Sciatic nerve (tissue), 2 donors: ENCODE data around the gene MIER2. TPM values are rescaled to one million over a fixed set of nuclear protein-coding genes. Genes with fewer than 3 reads are reported as not detected.
"Not testable (repeated sequence)": the region's sequence is repeated elsewhere in the genome, so short reads cannot be mapped to it uniquely, and the experiment has no call there.

Source experiments
- ATAC-seq: fragments of 200-7000 bp; cut with Tn5 transposase; one replicate; pipeline ENCODE4 v1.9.1; 2020; ENCODE audit warnings: mild to moderate bottlenecking, moderate library complexity
- DNase-seq: peaks from one replicate; pipeline ENCODE4 v3.0.0-alpha.2; 2020; ENCODE audit warnings: low spot score
- intact Hi-C: fragments of 100-400 bp; cut with DNase I; formaldehyde crosslinking; loops from one replicate; pipeline ENCODE4 v1.14.2; 2022
- total RNA-seq: library from RNA; stranded (reverse); fragmentation: NEBNext Ultra II Directional; extraction: Animal tissue kit (Norgen Biotek cat#: 25700); gene quantifications from one replicate; pipeline ENCODE4 v1.2.1, GENCODE V29; 2021
- donor health status: DM: no; HTN: no; CAD: no.
- donor health status: DM: no; HTN: no; CAD: no.

MIER2 gene
- total RNA-seq, 1 donor from 2014 or later: 24.5 TPM

DNA sequence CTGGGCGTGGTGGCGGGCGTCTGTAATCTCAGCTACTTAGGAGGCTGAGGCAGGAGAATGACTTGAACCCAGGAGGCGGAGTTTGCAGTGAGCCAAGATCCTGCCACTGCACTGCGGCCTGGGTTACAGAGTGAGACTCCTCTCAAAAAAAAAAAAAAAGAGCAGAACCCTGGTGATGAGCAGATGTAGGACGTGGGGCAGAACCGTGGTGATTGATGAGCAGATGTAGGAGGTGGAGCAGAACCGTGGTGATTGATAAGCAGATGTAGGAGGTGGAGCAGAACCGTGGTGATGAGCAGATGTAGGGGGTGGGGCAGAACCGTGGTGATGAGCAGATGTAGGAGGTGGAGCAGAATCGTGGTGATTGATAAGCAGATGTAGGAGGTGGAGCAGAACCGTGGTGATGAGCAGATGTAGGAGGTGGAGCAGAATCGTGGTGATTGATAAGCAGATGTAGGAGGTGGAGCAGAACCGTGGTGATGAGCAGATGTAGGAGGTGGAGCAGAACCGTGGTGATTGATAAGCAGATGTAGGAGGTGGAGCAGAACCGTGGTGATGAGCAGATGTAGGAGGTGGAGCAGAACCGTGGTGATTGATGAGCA lies 36.1 kb upstream of the MIER2 start:
- ATAC-seq, intact Hi-C loops, DNase-seq: not testable (repeated sequence)

DNA sequence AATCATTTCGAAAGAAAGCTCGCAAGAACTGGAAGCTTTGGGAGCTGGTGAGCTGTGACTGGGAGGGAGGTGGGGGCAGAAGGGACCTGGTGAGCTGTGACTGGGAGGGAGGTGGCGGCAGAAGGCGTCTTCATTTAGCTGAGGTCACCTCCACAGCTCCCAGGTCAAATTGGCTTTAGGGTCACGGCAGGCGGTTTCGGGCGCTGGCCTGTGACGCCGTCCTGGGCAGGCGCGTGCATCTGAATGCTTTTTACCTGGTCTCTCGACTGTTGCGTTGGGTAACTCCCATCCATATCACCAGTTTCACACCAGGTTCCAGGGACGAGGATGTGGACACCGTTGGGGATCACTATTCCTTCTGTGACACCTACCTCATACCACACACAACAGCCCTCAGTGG lies 35.2 kb upstream of the MIER2 start:
- ATAC-seq (no peak), DNase-seq (no peak)
- intact Hi-C loops: no loop called here

DNA sequence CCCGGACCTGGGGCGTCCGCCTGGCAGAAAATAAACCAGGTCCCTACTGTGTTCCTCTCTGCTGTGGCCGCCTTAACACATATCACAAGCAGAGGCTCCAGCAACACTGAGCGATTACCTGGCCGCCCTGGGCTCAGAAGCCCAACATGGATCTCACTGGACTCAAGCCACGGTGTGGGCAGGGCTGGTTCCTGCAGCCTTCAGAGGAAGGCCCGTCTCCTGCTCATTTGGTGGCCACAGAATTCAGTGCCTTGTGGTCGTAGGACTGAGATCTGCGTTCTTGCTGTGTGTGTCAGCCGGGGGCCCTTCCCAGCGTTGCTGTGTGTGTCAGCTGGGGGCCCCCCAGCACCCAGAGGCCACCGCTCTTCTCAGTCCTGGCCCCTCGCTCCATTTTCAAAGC lies 34.1 kb upstream of the MIER2 start:
- DNase-seq: peak; percentile 47
- intact Hi-C loops: no loop called here
- ATAC-seq: no peak

DNA sequence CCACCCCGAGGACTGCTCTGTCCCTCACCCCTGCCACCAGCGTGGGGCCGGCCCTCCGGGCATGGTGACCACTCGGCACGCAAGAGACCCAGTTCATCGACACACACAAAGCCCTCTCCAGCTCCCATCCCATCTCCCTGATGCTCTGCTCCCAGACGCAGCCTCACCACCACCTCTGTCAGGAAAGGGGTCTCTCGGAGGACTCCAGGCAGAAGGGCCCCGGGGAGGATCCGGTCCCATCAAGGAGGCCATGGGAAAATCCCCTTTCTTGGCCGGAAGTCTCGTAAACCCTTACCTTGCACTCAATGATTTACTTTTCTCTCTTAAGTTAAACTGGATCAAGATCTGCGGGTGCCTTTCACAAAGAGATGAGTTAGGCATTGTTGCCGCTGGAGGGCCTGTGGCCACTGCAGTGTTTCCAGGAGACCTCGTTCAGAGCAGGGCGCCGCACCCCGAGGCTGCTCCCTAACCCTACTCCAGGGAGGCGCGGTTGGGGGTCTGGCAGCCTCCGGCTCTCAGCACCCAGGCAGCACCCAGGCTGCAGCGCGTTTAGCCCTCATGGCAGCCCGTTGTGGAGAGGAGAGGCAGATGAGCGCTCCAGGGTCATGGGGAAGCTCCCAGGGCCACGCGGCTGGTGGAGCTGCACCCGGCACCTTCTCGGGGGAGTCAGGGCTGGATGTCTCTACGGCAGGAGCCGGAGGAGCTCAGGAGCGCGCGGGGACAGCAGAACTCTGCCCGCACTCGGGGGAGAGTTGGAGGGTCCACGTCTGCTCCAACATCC lies 33.4 kb upstream of the MIER2 start:
- intact Hi-C loops: no loop called here
- no peak for DNase-seq
- ATAC-seq: no peak

DNA sequence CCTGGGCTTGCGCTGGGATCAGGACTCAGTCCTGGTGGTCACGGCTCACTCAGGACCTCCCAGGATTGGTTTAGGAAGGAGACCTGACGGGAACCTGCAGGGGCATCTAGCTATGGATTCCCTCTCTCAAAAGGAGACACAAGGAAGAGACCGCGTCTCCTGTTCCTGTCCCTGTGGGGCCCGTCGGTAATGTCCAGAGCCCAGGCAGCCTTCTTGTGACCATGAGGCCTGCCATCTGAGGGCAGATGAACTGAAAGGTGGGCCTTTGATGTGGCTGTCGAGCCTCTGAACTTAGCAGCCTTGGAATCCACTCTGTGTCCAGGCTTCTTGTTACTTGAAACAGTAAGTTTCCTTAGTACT lies 31.5 kb upstream of the MIER2 start:
- intact Hi-C loops: no loop called here
- no peak for ATAC-seq

DNA sequence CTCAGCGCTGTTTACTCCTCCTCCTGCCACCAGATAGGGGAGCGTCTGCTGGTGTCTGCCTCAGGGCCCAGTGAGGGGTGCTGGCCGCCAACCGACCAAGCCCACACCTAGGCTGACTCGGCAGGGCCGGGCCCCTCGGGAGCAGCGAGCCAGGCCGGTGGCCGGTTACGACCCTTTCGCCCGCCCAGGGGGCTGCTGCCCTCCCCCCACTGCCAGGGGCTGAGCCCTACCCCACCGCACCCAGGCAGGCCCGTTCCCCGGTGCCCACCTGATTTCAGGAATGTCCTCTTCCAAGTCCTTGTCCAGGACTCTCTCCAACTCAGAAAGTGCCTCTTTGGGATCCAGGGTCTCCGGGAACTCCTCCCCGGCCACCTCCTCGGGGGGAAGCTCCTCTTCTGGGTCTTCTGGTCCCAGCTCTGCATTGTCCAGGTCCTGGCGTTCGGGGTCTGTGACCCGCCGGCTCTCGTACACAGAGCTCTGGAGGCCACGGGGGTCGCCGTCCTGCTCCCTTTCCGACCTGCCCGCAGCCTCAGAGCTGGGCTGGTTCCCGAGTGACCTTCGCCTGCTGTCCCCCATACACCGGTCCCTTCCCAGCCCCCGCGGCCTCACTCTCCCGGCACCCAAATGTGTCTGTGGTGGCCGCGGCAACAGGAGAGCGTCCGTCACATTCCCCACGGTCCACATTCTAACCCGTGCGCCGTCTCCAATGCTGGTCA lies 31.0 kb upstream of the MIER2 start:
- ATAC-seq: no peak
- intact Hi-C loops: no loop called here
- DNase-seq: no peak

More for the DNA sequence above, 31.5 kb upstream of the MIER2 start:
- DNase-seq: no peak

DNA sequence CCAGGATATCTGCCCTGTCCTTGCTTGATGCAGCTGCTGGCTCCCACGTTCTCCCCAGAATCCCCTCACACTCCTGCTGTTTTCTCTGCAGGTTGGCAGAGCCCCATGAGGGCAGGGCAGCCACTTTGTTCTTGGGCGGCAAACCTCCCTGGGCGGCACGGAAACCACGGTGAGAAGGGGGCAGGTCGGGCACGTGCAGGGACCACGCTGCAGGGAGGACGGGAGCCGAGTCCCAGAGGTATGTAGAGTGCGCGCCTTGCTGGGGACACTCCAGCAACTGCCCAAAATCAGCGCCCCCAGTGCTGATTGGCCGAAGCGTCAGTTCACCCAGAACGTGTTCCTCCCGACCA lies 30.3 kb upstream of the MIER2 start:
- intact Hi-C loops: no loop called here
- no peak for DNase-seq
- ATAC-seq: no peak

DNA sequence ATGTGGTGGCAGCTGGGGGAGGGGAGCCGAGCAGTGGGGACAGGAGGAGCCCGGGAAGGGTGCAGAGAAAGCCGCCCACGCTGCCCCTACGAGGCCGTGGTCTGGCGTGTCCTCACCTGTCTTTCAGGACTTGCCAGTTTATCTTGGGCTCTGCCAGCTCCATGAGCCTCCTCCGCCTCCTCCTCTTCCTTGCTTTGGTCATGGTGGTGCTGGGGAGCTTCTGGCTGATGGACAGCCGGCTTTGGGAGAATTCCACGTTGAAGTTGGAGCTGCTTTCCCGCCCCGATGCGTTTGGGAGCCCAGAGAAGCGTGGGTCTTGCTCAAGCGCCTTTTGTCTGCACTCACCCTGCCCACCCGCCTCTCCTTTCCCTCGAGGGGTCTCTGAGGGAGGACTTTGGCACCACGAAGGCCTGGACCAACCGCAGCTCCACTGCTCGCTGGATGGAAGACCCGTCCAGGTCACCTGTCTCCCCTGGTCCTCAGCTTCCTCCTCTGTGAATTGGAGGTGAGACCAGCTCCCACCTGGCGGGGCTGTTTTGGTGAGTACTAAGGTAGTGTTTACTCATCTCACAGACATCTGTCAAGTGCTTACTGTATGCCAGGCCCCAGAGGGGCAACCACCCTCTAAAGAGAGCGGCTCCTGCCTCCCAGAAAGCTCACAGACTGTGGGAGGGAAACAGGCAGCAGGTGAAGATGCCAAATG lies 29.7 kb upstream of the MIER2 start:
- intact Hi-C loops: no loop called here

DNA sequence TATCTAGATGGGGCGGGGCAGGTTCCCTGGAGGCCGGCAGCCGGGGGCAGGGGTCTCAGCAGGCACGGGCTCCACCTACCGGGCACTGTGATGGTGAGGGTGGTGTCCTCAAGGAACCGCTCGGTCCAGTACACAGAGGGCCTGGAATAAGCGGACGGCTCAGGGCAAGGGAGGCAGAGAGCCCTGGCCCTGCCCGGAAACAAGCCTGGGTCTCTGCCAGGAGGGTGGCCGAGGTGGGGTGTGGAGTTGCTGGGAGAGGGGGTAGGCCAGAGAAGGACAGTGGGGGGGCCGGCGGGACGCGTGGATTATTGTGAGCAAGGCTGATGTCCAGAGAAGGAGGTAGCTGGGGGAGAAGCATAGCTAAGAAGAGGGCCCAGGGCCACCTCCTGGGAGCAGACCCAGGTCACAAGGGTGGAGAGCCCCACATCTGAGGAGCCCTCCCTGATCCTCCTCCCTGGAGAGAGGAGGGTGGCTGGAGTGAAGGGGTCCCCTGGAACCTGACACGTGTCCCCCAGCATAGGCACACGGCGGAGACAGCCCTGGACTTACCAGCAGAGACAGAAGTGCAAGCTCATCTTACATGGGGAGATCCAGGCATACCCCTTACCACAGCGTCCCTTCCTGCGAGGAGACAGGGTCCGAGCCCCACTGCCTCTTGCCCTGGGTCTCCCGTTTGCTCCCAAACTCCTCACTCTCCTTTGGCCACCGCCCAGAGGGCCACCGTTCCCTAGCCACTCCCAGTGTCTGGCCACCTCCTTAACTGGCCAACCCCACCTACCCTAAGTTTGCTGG lies 29.0 kb upstream of the MIER2 start:
- ATAC-seq (no peak), DNase-seq (no peak)
- intact Hi-C loops: no loop called here

More for the DNA sequence above, 29.7 kb upstream of the MIER2 start:
- no peak for ATAC-seq
- DNase-seq: no peak

DNA sequence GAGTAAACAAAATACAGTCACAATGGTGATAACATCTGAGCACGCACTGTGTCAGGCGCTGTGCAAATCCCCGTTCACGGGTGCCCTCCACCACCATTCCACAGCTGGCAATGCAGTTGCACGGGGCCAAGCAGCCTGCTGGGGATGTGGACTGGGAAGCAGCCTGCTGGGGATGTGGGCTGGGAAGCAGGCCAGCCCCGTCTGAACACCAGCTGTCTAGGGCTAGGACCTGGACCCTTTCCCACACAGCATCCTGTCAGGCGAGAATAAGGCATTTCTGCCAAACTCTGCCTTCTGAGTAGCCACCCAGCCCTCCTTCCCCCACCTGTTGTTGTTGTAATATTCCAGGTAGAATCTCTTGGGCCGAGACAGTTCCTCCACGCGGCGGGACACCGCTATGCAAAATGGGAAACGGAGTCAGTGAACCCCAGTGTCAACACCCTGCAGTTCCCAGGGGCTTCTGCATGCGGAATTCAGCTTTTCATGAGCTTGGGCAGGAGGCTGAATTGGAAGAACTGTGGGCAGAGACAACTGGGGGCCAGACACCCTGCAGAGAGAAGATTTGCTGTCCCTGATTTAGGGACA lies 27.8 kb upstream of the MIER2 start:
- intact Hi-C loops: no loop called here
- ATAC-seq: peak; percentile 63
- no peak for DNase-seq

DNA sequence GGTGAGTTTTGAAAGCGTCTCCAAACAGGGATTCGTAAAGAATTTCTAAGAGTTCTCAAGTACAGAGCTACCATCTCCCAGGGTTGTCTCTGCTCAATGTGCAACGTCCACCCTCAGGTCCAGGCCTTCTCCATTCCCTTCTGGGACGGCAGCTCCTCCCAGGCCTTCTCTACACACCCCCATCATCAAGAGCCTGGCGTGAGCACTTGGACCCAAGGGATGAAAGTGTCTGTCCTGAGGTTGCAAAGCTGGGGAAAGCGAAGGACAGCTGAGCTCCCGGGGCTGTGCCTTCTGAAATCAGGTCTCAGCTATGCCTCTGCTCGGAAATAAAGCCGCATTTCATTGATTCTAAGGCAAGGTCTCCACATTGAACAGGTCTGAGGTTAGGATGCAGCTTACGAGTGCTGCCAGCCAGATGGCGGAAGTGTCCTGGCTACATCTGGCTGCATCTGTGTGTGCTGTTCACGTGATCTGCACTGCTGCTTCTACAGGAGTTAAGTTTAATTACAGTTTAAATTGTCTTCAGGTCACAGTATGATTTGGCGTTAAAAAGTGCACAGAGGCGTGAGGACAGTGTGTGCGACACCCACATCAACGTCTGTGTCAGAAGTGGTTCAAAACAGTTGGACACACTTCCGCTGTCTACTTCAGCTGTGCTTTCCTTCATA lies 27.0 kb upstream of the MIER2 start:
- intact Hi-C loops: no loop called here
- DNase-seq (peak; percentile 28), ATAC-seq (no peak)

DNA sequence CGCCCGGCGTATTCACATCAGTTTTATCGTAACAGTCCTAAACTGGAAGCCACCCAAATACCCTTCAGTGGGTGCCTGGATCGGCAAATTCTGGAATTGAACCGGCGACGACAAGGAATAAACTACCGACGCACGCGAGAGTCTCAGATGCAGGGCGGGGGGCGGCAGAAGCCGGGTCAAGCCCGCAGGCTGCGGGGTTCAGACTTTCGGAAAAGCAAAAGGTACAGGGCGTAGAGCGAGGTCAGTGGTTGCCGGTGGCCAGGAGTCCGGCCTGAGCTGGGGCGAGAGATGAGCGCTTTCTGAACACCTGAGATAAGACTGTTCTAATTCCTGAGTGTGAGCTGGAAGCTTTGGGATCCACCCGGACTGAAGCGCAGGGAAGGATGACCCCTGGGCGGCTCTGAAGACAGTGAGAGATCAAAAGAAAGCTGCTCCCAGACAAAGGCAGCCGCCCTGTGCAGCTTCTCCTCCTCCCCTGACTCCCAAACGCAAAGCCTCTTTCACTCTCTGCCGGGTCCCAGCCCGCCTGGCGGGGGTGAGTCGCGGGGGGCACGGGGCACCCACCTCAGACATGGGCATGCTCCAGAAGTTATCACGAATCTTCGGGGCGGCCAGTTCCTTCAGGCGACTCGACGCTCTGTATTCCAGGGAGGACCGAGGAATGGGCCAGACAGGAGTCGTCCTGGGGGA lies 26.2 kb upstream of the MIER2 start:
- DNase-seq: peak; percentile 49
- no peak for ATAC-seq
- intact Hi-C loops: no loop called here

DNA sequence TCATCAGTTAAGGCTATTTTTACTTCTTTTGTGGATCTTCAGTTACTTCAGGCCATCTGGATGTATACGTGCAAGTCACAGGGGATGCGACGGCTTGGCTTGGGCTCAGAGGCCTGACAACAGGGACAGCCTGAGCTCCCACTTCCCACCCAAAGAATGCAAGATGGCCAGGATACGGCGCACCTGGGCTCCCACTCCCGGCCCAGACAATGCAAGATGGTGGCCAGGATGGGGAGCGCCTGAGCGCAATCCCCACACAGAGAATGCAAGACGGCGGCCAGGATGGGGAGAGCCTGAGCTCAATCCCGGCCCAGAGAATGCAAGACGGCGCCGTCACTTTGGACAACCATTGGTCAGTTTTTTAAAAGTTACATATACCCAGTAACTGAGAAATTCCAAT lies 25.3 kb upstream of the MIER2 start:
- DNase-seq (peak; percentile 28), ATAC-seq (no peak)
- intact Hi-C loops: no loop called here

DNA sequence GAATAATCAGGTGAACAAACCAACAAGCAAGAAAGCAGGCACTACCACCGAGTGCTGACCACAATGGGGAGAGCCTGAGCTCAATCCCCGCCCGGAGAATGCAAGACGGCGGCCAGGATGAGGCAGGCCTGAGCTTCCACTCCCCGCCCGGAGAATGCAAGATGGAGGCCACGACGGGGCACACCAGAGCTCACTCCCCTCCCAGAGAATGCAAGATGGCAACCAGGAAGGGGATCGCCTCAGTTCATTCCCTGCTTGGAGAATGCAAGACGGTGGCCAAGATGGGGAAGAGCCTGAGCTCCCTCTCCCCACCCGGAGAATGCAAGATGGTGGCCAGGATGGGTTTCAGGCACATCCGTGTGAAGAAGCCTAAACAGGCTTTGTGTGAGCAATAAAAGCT lies 24.7 kb upstream of the MIER2 start:
- no peak for ATAC-seq
- peak; percentile 30 for DNase-seq
- intact Hi-C loops: no loop called here

DNA sequence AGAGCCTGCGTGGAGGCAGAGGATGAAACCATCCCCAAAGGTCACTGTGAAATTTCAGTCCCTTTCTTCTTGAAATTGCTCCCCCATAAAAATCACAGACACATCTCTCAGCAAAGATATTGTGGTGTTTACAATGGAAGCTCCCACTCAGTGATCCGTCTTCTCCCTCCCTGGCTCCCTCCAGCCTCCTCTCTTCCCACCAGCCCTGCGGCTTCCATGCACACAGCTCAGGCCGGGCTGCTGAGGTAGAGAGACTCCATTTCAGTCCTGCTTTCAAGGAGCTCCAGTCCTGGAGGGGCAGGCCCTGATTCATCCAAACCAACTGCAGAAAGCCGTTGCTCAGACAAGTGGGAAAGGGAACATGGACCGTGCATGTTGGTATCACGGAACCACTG lies 24.0 kb upstream of the MIER2 start:
- DNase-seq (peak; percentile 21), ATAC-seq (no peak)
- intact Hi-C loops: no loop called here

DNA sequence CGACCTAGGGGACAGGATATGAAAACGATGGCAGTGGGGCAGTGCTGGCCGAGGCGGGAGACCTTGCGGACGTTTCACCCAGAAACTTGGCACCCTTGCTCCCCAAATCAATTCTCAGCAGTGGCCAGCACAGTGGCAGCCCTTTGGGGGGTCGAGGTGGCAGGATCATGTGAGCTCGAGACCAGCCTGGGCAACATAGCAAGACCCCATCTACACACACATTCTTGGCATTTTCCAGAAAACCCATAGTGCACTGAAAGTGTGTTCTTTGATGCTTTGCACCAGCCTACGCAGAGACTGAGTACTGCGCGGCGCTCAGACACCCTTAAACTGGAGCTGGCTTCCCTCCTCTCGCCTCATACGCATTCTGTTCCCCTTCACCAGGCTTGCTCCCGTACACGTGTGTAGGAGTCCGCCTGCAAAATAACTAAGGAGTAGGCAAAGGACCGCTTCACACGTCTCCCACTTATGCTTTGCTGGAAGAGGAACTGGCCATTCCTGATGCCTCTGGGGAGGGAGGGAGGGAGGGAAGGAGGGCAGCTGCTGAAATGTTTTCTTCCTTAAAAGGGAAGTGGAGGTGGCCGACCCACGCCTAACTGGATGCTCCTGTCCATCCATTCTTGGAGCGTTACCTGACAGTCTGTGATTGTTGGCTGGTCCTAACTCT lies 23.5 kb upstream of the MIER2 start:
- peak; percentile 19 for DNase-seq
- intact Hi-C loops: no loop called here

DNA sequence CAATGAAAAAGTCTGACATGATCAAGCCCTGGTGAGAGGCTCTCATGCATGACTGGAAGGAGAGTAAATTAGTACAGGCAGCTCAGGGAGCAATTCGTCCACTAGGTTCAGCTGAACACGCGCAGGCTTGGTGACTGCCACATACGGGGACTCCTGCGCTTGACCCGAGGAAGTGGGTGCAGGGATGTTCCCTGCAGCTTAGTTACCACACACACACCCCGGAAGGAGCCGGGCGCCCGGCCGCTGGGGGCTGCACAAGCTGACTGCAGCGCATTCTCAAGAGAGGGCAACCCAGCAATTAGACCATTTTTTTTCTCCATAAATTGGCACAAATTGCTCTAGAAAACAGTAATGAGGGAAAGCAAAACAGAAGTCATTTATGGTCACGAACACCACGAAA lies 23.0 kb upstream of the MIER2 start:
- intact Hi-C loops: no loop called here
- DNase-seq: peak; percentile 19

More for the DNA sequence above, 23.5 kb upstream of the MIER2 start:
- no peak for ATAC-seq

More for the DNA sequence above, 23.0 kb upstream of the MIER2 start:
- ATAC-seq: no peak
